ENCODE measurements around the gene CSH1. TPM values are rescaled to one million over a fixed set of nuclear protein-coding genes. Genes with fewer than 3 reads are reported as not detected.
"Not testable (repeated sequence)": the region's sequence is repeated elsewhere in the genome, so short reads cannot be mapped to it uniquely, and the experiment has no call there.

Gene CSH1
- total RNA-seq, 1 donor from 2014 or later = not detected

DNA sequence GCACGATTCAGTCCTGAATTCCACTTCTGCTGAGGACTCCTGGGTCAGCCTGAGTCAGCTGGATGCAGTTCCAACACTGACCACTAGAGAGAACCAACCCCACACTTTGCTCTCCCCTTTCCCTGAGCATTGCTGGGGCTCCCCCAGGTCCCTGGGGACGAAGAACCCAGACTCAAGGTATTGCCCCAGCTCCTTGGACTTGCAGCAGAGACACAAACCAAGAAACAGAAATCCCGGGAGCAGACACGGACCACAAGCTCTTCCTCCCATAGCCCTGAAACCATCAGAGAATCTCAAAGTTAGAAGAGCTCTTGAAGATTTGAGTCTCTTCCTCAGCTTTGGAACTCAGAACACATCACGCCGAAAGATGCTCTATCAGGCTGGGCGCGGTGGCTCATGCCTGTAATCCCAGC is 22.9 kb upstream of the CSH1 start:
- Histone ChIP-seq H3K4me3 (no peak overlapping the region), H3K27ac (no peak overlapping the region), H3K36me3 (no peaks in the 10 kb centered on the region), H3K4me1 (no peaks in the 10 kb centered on the region), H3K9me3 (no peaks in the 10 kb centered on the region), H3K27me3 (no peaks in the 10 kb centered on the region)
- DNase-seq (ENCODE audit: extremely low spot score in 2 of 2) = no peak
- intact Hi-C loops (cut with DNase I) = loop anchor here (10.0 kb wide), 2 partner anchors 105 to 215 kb away; partner anchors contain the start of genes ERN1 and ICAM2
- TF ChIP-seq, protein P1, sequence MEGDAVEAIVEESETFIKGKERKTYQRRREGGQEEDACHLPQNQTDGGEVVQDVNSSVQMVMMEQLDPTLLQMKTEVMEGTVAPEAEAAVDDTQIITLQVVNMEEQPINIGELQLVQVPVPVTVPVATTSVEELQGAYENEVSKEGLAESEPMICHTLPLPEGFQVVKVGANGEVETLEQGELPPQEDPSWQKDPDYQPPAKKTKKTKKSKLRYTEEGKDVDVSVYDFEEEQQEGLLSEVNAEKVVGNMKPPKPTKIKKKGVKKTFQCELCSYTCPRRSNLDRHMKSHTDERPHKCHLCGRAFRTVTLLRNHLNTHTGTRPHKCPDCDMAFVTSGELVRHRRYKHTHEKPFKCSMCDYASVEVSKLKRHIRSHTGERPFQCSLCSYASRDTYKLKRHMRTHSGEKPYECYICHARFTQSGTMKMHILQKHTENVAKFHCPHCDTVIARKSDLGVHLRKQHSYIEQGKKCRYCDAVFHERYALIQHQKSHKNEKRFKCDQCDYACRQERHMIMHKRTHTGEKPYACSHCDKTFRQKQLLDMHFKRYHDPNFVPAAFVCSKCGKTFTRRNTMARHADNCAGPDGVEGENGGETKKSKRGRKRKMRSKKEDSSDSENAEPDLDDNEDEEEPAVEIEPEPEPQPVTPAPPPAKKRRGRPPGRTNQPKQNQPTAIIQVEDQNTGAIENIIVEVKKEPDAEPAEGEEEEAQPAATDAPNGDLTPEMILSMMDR (IDR thresholded peaks at IDR 0.05) = peak; percentile 92 to 95 (median 93)
- no peak for TF ChIP-seq POLR2A (IDR thresholded peaks at IDR 0.05)

DNA sequence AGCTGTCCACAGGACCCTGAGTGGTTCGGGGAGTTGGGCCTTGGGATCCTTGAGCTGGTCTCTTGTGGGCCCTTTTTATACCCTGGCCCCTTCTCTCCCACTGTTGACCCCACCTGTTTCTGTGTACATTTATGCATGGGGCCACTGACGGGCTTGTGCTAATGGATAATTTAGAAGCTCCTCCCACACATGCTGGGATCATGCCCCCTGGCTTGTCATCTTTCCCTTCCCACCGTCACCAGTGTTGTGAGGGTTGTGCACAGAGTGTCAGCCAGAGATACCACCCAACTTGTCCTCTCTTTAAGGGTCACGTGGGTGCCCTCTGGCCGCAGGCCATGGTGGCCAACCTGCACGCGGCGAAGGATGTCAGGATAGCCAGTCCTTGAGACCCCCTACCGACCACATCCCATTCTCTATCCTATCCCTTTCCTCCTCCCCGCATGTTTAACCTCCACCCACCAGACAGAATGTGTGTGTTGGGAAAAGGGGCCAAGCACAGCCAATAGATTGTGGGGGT is 22.5 kb upstream of the CSH1 start, which contains the start of gene GH1:
GH1 (minus strand) TSS at position 51 of the 517 bp plus-strand sequence. CDS start 63 bp downstream, outside the sequence.
- DNase-seq (ENCODE audit: extremely low spot score in 2 of 2); H3K27me3 ChIP-seq; H3K9me3 ChIP-seq; H3K4me3 ChIP-seq; H3K36me3 ChIP-seq; H3K27ac ChIP-seq; H3K4me1 ChIP-seq: not testable (repeated sequence)
- intact Hi-C loops (cut with DNase I) = loop anchor here (10.0 kb wide), 2 partner anchors 106 to 216 kb away; partner anchors contain the start of genes ERN1 and ICAM2

DNA sequence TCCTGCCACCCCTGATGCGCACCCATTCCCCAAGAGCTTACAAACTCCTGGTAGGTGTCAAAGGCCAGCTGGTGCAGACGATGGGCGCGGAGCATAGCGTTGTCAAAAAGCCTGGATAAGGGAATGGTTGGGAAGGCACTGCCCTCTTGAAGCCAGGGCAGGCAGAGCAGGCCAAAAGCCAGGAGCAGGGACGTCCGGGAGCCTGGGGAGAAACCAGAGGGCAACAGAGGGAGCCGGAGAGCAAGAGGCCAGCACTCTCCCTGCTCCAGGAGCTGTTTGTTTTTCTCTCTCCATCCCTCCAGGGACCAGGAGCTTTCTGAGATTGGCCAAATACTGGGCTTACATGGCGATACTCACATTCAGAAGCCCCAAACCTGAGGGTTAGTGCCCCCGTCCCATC is 21.9 kb upstream of the CSH1 start:
- Histone ChIP-seq H3K4me3 (no peak overlapping the region), H3K9me3 (no peaks in the 10 kb centered on the region), H3K36me3 (no peaks in the 10 kb centered on the region), H3K27ac (no peak overlapping the region), H3K4me1 (no peaks in the 10 kb centered on the region), H3K27me3 (no peaks in the 10 kb centered on the region)
- no peak for DNase-seq (ENCODE audit: extremely low spot score in 2 of 2)
- intact Hi-C loops (cut with DNase I) = loop anchor here (10.0 kb wide), 2 partner anchors 106 to 216 kb away; partner anchors contain the start of genes ERN1 and ICAM2
- TF ChIP-seq, protein P1 (IDR thresholded peaks at IDR 0.05) = no peak
- no peak for TF ChIP-seq POLR2A (IDR thresholded peaks at IDR 0.05)
- no peak for TF ChIP-seq POLR2AphosphoS5 (IDR thresholded peaks at IDR 0.05; ENCODE audit: insufficient read depth in 1 of 2, low read depth in 1 of 2)

DNA sequence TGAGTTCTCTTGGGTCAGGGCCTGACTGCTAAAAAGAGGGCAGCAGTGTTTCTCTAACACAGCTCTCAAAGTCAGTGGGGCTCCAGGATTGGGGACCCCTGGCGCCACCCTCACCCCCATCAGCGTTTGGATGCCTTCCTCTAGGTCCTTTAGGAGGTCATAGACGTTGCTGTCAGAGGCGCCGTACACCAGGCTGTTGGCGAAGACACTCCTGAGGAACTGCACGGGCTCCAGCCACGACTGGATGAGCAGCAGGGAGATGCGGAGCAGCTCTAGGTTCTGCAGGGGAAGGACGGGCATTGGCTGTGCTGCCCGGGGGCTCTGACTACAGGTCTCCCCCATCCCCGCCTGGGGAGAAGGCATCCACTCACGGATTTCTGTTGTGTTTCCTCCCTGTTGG is 21.3 kb upstream of the CSH1 start:
- intact Hi-C loops (cut with DNase I) = loop anchor here (10.0 kb wide), 2 partner anchors 107 to 217 kb away; partner anchors contain the start of genes ERN1 and ICAM2
- TF ChIP-seq POLR2A (IDR thresholded peaks at IDR 0.05) = no peak
- TF ChIP-seq, protein P1 (IDR thresholded peaks at IDR 0.05) = no peak
- TF ChIP-seq POLR2AphosphoS5 (IDR thresholded peaks at IDR 0.05; ENCODE audit: insufficient read depth in 1 of 2, low read depth in 1 of 2) = no peak
- Histone ChIP-seq H3K27me3 (no peaks in the 10 kb centered on the region), H3K4me1 (no peaks in the 10 kb centered on the region), H3K9me3 (no peaks in the 10 kb centered on the region), H3K27ac (no peak overlapping the region), H3K4me3 (no peak overlapping the region), H3K36me3 (no peaks in the 10 kb centered on the region)
- no peak for DNase-seq (ENCODE audit: extremely low spot score in 2 of 2)

DNA sequence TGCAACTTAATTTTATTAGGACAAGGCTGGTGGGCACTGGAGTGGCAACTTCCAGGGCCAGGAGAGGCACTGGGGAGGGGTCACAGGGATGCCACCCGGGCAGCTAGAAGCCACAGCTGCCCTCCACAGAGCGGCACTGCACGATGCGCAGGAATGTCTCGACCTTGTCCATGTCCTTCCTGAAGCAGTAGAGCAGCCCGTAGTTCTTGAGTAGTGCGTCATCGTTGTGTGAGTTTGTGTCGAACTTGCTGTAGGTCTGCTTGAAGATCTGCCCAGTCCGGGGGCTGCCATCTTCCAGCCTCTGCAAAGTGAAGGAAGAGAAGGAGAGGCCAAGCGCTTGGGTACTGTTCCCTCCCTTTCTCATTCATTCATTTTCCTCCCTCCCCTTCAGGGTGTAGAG is 20.8 kb upstream of the CSH1 start:
- intact Hi-C loops (cut with DNase I) = loop anchor here (10.0 kb wide), 2 partner anchors 108 to 218 kb away; partner anchors contain the start of genes ERN1 and ICAM2

DNA sequence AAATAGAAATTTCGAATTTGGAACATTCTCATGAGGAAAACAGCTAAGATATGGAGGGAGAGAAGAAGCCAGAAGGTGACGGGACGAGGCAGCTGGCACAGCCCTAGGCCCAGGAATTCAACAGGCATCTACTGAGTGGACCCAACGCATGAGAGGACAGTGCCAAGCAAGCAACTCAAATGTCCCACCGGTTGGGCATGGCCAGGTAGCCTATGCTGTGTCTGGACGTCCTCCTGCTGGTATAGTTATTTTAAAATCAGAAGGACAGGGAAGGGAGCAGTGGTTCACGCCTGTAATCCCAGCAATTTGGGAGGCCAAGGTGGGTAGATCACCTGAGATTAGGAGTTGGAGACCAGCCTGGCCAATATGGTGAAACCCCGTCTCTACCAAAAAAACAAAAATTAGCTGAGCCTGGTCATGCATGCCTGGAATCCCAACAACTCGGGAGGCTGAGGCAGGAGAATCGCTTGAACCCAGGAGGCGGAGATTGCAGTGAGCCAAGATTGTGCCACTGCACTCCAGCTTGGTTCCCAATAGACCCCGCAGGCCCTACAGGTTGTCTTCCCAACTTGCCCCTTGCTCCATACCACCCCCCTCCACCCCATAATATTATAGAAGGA is 20.3 kb upstream of the CSH1 start:
- H3K36me3 ChIP-seq = no peaks in the 10 kb centered on the region
- H3K4me3 ChIP-seq = no peak overlapping the region
- TF ChIP-seq POLR2AphosphoS5 (IDR thresholded peaks at IDR 0.05; ENCODE audit: insufficient read depth in 1 of 2, low read depth in 1 of 2) = no peak
- TF ChIP-seq, protein P1 (IDR thresholded peaks at IDR 0.05) = no peak
- no peak for TF ChIP-seq POLR2A (IDR thresholded peaks at IDR 0.05)
- DNase-seq (ENCODE audit: extremely low spot score in 2 of 2) = no peak
- no peaks in the 10 kb centered on the region for H3K4me1 ChIP-seq
- no peak overlapping the region for H3K27ac ChIP-seq
- H3K9me3 ChIP-seq = no peaks in the 10 kb centered on the region
- intact Hi-C loops (cut with DNase I) = loop anchor here (10.0 kb wide), 2 partner anchors 108 to 218 kb away; partner anchors contain the start of genes ERN1 and ICAM2
- no peaks in the 10 kb centered on the region for H3K27me3 ChIP-seq

More for the DNA sequence above, 20.8 kb upstream of the CSH1 start:
- not testable (repeated sequence) for H3K4me3 ChIP-seq; H3K27me3 ChIP-seq; H3K4me1 ChIP-seq; H3K36me3 ChIP-seq; H3K27ac ChIP-seq; DNase-seq (ENCODE audit: extremely low spot score in 2 of 2); H3K9me3 ChIP-seq

DNA sequence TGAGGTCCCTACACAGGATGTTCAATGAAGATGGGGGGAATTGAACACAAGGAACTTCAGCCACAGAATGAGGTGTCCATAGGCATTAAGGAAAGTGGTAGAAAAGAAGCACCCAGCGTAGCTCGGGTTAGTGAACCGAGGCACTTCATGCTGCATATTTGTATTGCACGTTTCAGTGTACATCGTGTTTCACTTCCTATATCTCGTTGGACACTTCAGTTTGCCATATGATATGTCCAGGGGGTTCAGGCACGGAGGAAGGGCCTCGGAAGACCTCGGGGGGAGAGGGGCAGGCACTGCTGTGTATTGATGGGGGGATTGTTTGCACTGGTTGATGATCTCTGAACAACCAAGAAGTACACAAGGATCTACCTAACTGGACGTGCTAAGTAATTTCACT is 19.4 kb upstream of the CSH1 start:
- intact Hi-C loops (cut with DNase I) = loop anchor here (10.0 kb wide), 2 partner anchors 109 to 219 kb away; partner anchors contain the start of genes ERN1 and ICAM2
- H3K4me1 ChIP-seq; H3K9me3 ChIP-seq; DNase-seq (ENCODE audit: extremely low spot score in 2 of 2); H3K4me3 ChIP-seq; H3K27me3 ChIP-seq; H3K27ac ChIP-seq; H3K36me3 ChIP-seq: not testable (repeated sequence)
